Neural cell (in vitro differentiated cells): ENCODE results near the gene FARP2.

Source experiments
- EP300 ChIP-seq: fragments of 450-650 bp; conservative IDR thresholded peaks from 2 replicates; pipeline ENCODE4 v1.6.1; 2014; ENCODE audit warnings: antibody characterized with exemption, mild to moderate bottlenecking, moderate library complexity; ENCODE audit not compliant: poor library complexity, severe bottlenecking
- EZH2 ChIP-seq: fragments of 200-600, 300-800 bp; shearing (Covaris generic), sonication (generic); IDR thresholded peaks from 2 replicates; pipeline ENCODE4 v1.6.1; 2014; ENCODE audit warnings: antibody characterized with exemption, low read length, borderline replicate concordance, mild to moderate bottlenecking; ENCODE audit not compliant: insufficient read depth, poor library complexity, severe bottlenecking
- MXI1 ChIP-seq: fragments of 450-650 bp; conservative IDR thresholded peaks from 2 replicates; pipeline ENCODE4 v1.6.1; 2014; ENCODE audit warnings: antibody characterized with exemption, mild to moderate bottlenecking; ENCODE audit not compliant: poor library complexity, severe bottlenecking
- POLR2AphosphoS5 ChIP-seq: IDR thresholded peaks from 2 replicates; pipeline ENCODE4 v1.6.1; 2012
- RAD21 ChIP-seq: fragments of 450-650 bp; conservative IDR thresholded peaks from 2 replicates; pipeline ENCODE4 v1.6.1; 2014; ENCODE audit warnings: antibody characterized with exemption, mild to moderate bottlenecking, moderate library complexity
- SMC3 ChIP-seq: fragments of 450-650 bp; conservative IDR thresholded peaks from 2 replicates; pipeline ENCODE4 v1.6.1; 2014; ENCODE audit warnings: antibody characterized with exemption, mild to moderate bottlenecking, moderate library complexity; ENCODE audit not compliant: poor library complexity
- TAF1 ChIP-seq: IDR thresholded peaks from 2 replicates; pipeline ENCODE4 v1.6.1; 2012; ENCODE audit warnings: low read depth
- TF ChIP-seq, protein P1 (sequence below): fragments of 450-650 bp; IDR thresholded peaks from 2 replicates; pipeline ENCODE4 v1.5.1; 2014; ENCODE audit warnings: antibody characterized with exemption, mild to moderate bottlenecking, moderate library complexity; ENCODE audit not compliant: poor library complexity, severe bottlenecking
- TF ChIP-seq, protein P2 (sequence below): IDR thresholded peaks from 2 replicates; pipeline ENCODE4 v1.6.1; 2012; ENCODE audit warnings: borderline replicate concordance

- TF ChIP-seq MXI1 (no peak), EZH2 (no peak), SMC3 (no peak), POLR2AphosphoS5 (no peak), EP300 (no peak), RAD21 (no peak), TAF1 (no peak)
- TF ChIP-seq, protein P1, sequence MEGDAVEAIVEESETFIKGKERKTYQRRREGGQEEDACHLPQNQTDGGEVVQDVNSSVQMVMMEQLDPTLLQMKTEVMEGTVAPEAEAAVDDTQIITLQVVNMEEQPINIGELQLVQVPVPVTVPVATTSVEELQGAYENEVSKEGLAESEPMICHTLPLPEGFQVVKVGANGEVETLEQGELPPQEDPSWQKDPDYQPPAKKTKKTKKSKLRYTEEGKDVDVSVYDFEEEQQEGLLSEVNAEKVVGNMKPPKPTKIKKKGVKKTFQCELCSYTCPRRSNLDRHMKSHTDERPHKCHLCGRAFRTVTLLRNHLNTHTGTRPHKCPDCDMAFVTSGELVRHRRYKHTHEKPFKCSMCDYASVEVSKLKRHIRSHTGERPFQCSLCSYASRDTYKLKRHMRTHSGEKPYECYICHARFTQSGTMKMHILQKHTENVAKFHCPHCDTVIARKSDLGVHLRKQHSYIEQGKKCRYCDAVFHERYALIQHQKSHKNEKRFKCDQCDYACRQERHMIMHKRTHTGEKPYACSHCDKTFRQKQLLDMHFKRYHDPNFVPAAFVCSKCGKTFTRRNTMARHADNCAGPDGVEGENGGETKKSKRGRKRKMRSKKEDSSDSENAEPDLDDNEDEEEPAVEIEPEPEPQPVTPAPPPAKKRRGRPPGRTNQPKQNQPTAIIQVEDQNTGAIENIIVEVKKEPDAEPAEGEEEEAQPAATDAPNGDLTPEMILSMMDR: no peak
- TF ChIP-seq, protein P2, sequence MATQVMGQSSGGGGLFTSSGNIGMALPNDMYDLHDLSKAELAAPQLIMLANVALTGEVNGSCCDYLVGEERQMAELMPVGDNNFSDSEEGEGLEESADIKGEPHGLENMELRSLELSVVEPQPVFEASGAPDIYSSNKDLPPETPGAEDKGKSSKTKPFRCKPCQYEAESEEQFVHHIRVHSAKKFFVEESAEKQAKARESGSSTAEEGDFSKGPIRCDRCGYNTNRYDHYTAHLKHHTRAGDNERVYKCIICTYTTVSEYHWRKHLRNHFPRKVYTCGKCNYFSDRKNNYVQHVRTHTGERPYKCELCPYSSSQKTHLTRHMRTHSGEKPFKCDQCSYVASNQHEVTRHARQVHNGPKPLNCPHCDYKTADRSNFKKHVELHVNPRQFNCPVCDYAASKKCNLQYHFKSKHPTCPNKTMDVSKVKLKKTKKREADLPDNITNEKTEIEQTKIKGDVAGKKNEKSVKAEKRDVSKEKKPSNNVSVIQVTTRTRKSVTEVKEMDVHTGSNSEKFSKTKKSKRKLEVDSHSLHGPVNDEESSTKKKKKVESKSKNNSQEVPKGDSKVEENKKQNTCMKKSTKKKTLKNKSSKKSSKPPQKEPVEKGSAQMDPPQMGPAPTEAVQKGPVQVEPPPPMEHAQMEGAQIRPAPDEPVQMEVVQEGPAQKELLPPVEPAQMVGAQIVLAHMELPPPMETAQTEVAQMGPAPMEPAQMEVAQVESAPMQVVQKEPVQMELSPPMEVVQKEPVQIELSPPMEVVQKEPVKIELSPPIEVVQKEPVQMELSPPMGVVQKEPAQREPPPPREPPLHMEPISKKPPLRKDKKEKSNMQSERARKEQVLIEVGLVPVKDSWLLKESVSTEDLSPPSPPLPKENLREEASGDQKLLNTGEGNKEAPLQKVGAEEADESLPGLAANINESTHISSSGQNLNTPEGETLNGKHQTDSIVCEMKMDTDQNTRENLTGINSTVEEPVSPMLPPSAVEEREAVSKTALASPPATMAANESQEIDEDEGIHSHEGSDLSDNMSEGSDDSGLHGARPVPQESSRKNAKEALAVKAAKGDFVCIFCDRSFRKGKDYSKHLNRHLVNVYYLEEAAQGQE: no peak
These were observed 155.1 kb downstream of the FARP2 start for GRCh38 chr2:241511091-241511741.
